GM21717 (cell line): ENCODE results near the gene UBE2J2.
A peak's percentile ranks its signal among the peaks of the same experiment; 100 is the strongest.

ENCODE experiments used
- ATAC-seq: cut with Tn5 transposase; IDR thresholded peaks from one replicate; pipeline ENCODE4 v1.9.1; 2021; ENCODE audit warnings: mild to moderate bottlenecking, moderate library complexity; ENCODE audit not compliant: unreplicated experiment

UBE2J2 gene

DNA sequence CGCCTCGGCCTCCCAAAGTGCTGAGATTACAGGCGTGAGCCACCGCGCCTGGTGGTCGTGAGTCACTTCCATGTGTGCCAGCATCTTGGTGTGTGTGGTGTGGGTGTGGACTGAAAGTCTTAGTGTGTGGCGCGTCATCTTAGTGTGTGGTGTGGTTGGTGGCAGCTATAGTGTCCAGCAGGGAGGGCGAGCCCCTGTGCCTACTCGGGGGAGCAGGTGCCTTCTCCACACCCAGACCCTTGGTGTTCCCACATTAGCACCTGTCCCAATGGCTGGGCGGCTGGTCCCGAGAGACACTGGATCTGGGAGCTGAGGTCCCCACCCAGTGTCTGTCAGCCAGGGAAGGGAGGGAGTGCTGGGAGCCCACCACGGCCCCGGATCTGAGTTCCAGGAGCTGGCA is 9.3 kb upstream of the UBE2J2 start:
- no peak for ATAC-seq

DNA sequence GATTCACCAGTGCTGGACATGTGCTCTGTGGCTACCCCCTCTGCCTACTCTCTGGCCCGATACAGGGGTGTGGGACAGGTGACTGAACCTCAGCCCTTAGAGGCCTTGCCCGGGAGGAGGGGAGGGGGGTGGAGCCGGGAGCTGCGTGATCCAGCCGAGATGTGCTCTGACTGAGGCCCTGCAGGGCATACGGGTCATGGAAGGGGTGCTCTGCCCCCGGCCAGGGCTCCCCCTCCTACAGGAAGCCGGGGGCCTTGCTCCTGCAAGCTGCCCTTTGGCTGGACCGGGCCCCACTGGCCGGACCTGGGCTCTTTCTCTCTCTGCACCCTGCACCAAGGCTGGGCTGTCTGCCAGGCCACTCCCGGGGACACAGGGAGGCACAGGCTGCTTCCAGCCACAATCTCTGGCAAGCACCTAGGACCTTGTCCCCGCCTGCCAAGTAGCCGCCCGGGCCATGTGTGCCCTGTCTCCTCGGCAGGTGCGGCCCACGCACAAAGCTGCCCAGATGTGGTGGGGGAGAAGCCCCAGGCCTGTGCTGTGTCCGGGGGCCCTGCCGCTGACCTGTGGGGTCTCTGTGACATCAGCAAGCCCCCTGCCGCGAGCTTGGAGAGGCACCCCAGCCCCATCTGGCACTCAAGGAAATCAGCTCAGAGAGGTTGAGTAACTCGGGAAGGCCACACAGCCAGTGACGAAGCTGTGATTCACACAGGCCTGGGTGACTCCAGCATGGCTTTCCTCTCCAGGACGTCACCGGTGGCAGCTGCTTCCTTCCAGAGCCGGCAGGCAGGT is 8.1 kb upstream of the UBE2J2 start:
- no peak for ATAC-seq

DNA sequence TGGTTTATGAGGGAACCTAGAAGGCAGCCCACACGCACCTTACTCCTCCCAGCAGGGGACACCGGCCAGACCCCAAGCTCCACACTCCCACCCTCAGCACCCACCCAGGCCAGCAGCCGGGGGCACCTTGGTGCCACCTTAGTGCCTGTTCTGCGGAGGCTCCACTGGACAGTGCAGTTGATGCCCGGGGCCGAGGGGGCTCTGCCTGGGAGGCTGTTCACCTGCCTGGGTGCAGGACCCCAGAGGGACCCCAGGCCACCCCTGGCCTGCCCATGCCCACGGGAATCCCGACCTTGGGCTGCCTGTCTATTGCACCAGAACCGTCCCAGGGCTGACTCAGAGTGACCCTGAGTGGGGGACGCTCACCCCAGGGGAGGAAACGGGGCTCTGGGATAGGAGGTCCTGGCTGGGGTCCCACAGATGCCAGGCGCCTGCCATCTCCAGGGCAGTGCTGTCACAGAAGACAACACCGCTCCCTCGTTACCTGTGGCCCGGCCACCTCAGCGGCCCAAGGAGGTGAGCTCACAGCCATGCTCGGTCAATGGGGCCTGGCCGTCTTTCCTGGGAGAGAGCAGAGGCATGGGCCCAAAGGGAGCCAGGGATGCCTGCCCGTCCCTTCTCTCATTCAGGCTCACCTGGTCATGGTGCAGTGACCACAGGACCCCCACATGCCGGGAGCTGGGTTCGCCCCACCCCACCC is 7.3 kb upstream of the UBE2J2 start:
- ATAC-seq = no peak

DNA sequence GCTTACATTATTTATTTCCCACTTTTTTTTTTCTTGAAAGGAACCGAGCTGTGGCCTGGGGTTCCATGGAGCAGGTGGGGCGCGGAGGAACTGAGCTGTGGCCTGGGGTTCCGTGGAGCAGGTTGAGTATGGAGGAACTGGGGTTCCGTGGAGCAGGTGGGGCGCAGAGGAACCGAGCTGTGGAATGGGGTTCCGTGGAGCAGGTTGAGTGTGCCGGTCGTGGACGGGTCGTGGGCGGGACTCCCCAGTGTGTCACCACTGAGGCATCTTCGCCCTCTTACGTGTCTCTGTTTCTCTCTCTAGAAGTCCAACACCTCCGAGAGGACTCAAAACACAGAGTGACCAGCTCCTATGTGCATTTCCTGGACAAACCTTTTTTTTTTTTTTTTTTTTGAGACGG is 5.4 kb upstream of the UBE2J2 start:
- ATAC-seq = no peak

DNA sequence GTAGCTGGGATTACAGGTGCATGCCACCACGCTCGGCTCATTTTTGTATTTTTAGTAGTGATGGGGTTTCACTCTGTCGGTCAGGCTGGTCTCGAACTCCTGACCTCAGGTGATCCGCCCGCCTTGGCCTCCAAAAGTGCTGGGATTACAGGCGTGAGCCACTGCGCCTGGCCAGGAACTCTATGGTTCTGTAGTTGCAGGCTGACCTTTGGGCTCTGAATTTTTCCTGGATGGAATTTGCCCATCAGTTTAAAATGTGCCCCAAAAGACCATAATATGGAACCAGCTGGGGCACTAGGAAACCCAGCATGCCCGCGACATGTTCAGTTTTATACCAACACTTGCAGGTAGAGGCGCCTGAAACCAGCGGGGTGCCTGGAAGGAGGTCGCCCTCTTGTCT is 5.0 kb upstream of the UBE2J2 start:
- no peak for ATAC-seq

DNA sequence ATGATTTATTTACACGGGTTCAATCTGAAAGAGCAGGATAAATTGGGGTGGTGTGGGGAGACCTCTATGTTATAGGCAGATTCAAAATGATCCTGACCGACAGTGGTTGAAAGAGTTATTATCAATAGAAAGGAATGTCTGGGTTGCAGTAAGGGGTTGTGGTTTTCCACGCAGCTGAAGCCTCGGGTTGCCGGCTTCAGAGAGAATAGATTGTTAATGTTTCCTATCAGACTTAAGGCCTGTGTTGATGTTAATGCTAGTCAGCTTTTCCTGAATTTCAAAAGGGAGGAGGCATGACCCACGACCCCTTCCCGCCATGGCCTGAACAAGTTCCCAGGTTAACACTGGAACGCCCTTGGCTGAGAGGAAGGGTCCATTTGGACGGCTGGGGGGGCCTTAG is 2.2 kb upstream of the UBE2J2 start:
- no peak for ATAC-seq

DNA sequence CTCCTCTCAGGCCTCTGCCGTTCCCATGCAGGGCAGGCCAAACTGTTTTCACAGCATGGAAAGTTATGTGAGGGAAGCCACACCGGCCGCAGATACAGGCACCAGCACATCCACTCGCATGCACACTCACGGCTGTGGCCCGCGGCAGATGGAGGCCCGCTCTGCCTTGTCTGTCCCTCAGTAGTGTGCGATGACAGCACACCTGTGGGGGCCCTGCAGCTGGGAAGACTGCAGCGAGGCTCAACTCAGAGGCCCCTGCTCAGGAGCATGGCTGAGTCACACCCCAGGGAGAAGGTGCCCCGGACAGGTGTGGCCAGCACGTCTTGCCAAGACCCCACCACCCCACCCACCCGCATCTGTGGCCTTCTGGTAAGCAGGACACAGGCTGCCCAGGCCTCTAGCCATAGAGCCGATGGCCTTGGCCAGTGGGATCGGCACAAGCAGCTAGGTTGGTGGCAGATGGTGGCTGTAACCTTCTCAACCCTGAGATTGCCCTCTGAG is 1.3 kb upstream of the UBE2J2 start:
- no peak for ATAC-seq

DNA sequence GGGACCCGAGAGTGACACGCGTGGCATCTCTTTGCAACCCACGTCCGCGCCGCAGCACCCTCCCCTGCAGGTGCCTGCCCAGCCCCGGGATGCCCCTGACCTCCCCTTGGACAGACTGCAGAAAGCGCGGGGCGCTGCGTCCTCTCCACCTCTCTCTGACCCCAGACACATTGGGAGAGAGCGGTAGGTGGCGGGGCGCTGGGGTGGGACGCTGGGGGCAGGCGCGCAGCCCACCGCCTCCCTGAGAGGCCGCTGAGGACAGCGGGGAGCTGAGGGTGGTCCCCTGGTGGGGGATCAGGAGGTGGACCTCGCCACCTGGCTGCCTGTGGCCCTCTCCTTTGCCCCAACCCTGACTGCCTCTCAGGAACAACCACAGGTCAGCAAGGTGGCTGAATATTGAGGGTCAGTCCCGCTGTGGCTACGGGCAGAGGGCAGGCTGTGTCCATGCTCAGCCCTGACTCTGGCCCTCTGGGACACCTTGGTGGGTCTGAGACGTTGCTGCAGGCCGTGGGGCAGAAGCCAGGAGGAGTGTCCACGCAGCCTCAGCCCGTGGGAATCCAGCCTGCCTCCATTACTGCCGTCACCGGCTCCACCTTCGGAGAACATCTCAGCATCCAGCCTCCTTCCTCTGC is 761 bp upstream of the UBE2J2 start:
- ATAC-seq = peak; percentile 34

DNA sequence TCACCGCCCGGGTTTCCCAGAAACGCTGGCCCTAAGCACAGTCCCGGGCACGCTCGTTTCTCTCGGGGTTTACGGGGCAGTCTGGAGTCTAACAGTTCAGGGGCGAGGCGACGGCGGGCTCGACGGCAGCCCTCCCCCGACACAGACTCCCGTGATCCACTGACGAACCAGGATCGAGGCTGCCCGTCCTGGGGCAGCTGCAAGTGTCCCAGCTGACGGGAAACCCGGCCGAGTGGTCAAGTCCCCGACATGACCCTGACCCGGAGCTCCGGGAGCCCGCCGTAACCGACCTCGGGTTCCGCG is 494 bp downstream of the UBE2J2 start:
- ATAC-seq = peak; percentile 20

DNA sequence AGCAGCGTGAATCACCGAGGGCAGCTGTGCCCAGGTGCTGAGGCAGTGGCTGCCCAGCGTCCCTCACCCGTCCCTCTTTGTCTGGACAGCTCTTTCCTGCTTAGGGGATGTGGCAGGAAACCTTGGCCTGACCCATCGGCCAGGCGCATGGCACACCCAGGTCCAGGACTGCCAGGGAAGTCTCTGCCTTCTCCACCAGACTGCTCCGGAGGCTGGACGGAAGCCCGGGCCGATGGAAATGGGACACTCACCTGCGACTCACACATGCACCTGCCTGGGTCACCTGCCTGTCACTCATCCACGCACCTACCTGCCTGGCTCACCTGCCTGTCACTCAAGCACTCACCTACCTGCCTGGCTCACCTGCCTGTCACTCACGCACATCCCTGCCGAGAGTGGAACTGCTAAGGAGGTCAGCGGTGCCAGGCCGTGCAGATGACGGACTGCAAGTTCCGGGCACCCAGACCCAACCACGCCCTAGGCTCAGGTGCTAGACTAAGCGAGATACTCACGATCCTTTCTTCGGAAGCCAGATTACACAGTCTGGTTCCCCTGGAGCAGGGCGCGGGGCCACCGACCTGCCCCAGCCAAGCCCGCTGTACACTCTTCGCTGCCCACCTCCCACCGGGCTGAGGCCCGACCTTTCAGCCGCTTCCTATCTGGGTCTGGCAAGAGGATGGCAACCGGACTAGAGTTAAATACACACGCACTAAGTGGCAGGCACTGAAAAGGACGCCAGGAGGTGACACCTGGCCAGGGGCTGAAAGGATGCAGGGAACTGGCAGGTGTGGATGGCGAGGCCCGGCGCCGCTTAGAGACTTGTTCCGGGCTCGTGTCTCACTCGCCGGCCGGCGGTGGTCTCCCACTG is 1.1 kb downstream of the UBE2J2 start:
- ATAC-seq = no peak

DNA sequence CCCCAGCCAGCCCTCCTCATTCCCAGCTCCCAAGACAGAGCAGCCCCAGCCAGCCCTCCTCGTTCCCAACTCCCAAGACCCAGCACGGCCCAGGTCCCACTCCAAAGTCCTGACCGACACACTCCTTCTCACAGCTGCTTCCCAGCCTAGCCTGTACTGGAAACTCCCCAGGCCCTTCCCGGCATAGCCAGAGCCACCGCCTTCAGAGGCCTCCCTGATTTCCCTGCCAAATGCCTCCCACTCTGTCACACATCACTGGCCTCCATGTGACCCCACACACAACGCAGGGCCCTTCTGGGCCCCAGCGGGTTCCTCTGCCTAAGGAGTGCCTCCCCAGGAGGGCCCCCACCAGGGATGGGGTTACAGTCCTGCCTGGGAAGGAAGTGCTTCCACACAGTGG is 2.8 kb downstream of the UBE2J2 start:
- no peak for ATAC-seq

DNA sequence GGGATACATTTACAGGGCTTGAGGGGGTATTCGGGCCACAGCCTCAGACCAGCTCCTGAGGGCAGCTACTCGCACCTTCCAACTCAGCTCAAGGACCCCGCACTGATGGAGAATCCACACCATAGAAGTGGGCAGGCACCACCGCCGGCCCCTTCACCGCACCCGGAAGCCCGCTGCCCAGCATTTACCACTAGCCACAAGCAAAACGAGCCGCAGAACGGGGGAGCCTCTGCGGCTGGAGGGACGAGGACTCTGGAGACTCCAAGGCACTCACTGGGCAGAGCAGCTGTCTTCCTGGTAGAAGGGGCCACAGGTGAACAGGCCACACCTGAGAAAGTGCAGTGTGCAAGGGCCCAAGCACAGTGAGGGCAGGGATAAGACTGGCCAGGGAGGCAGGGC is 5.4 kb downstream of the UBE2J2 start:
- ATAC-seq = no peak

DNA sequence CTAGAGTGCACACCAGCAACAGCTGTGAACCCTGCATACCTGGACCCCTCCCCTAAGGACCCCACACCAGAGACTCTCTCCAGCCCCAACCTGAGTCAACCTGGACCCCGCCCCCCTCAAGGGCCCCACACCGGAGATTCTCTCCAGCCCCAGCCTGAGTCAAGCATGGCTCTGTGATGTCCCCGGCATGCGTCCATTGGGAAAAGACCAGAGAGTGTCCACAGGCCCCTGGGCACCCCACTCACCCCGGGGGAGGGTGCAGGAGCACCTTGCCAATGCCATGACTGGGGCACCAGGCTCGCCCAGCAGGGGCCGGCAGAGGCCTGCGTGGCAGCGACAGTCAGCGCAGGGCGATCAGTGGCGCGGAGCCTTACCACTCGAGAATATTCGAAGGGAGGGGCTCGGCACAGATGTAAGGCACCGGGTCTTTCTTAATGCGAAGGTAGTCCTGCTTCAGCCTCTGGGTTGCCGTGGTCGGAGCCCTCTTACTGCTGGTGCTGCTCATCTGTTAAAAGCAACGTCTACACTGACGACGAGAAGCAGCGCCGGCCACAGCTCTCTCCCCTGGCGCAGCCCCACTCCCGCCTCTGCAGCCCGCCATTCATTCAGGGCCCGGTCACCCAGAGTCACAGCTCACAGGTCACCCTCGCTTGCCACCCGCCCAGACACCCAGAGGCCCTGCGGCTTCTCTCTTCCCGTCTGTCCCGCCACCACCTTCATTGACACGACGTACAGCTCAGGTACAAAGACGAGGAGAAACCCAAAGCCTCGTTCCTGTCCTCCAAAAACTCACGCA is 6.0 kb downstream of the UBE2J2 start:
- no peak for ATAC-seq

DNA sequence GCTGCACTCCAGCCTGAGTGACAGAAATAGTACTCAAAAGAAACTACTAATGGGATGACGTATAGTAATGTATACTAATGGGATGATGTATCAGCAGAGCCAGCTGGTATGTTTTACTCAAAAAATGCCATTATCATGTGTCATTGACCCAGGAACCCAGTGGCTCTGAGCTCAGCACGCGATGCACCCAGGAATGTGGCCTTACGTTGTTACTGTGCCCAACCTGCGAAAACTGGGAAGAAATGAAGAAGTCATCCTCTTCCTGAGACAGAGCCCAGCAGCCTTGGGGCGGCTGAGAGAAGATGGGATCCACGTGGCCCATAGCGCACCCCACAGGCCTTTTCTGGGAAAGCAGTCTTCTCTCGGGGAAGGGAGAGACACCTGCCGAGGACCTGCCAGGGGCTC is 8.8 kb downstream of the UBE2J2 start:
- ATAC-seq = no peak

DNA sequence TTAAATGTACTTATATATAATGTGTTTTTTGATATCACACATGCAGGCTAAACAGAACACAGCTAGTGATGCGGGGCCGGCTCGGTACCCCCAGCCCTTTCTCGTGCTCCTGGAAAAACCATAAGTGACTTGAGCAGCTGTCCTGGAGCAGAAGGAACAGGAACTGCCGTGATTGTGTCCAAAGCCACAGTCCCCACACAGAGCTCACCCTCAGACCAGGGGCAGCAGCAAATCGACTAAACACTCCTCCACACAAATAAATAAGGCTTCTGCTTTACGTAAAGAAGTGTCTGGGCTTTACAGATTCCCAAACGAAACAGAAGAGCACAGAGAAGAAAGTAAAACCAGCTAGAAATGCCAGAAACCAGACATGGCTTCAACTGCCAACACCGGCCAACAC is 9.6 kb downstream of the UBE2J2 start:
- no peak for ATAC-seq

DNA sequence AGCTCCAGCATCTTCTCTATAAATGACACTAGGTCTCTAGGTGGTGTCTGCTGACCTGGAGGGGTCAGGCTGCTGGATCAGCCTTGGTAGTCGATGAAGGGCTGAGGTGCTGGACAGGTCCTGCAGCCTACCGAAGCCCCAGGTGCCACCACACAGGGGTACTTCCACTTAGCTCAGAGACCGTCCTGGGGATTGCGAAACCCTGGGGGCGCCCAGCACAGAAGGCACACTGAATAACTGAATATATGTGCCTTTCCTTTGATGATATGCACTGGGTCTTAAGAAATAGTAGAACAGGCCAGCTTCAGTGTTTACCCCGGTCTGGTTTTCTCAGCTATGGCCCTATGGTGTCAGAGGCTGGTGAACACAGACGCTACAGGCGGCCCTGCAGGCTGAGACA is 10.9 kb downstream of the UBE2J2 start:
- no peak for ATAC-seq

DNA sequence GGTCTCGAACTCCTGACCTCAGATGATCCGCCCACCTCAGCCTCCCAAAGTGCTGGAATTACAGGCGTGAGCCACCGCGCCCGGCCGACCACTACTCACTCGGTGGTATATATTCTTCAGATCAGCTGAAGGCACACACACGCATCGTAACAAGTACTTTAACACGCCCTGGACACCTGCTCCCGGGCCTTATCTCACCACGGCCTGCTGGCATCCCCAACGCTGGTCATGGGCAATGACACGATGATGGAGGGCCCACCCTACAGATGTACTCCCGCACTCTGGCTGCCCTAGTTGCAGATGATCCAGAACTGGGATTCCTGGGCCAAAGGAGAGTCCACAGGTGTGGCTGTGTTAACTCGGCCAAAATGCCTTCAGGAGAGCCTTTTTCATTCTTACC is 11.6 kb downstream of the UBE2J2 start:
- ATAC-seq = no peak

DNA sequence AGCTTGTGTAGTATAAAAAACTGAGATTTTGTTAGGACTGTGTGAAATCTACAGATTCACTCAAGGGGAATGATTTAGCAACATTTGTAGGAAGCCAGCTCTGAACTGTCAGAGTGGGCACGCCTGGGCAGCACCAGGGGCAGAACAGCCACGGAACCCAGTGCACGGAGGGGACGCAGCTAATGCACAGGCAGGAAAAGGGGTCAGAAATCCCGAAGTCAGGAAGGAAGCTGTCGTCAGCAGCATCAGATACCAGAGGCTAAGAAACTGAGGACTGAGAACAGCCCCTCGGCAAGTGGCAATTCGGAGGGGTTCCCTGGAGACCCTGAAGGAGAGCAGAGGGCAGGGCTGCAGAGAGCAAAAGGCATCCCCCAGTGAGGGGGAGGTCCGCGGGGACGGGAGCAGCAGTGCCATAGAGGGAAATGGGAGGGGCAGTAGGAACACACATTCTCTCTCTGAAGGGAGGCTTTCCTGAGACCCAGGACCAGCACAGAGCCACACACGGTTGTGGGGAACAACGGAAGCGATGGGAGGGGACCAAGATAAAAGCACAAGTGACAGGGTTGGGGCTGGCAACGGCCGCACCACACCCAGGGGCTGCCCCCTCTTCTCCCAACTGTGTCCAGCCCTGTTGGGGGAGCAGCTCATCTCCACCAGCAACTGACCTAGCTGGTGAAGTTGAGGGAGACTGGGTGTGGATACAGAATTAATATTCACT is 12.7 kb downstream of the UBE2J2 start:
- no peak for ATAC-seq

DNA sequence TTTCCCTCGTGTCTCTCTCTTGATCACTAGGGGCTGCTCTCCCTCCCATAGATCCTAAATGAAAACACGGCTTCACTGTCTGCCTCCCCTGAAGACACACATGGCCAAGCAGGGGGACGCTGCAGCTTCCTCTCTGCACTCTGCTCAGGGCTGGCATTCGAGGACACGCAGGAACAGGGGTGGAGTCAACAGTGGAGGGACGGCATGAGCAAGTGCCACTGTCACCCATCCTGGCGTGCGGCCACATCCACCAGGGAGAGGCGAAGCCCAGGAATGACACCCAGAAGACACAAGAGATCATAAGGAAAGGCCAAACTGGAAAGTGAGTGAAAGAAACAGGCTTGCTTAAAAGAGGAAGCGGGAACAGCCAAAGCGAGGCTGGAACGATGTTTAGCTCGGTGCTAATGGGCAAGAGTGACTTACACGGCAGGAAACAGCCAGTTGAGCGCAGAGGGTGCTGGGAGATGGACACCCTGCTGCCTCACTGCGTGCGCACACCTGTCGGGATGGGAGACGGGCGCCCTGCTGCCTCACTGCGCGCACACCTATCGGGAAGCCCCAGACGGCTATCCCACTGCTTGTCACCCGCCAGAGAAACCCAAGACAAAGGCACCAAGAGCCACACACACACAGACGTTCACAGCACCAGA is 13.6 kb downstream of the UBE2J2 start:
- ATAC-seq = no peak
